SH-SY5Y (cell line): Measurements from ENCODE around the gene NGRN.

Experiments
- GATA2 ChIP-seq: IDR thresholded peaks from 2 replicates; pipeline ENCODE4 v1.6.1; 2011; ENCODE audit warnings: mild to moderate bottlenecking, low read depth, low read length
- GATA3 ChIP-seq: IDR thresholded peaks from 2 replicates; pipeline ENCODE4 v1.6.1; 2011; ENCODE audit warnings: low read depth, mild to moderate bottlenecking, low read length, moderate library complexity

The NGRN gene

DNA sequence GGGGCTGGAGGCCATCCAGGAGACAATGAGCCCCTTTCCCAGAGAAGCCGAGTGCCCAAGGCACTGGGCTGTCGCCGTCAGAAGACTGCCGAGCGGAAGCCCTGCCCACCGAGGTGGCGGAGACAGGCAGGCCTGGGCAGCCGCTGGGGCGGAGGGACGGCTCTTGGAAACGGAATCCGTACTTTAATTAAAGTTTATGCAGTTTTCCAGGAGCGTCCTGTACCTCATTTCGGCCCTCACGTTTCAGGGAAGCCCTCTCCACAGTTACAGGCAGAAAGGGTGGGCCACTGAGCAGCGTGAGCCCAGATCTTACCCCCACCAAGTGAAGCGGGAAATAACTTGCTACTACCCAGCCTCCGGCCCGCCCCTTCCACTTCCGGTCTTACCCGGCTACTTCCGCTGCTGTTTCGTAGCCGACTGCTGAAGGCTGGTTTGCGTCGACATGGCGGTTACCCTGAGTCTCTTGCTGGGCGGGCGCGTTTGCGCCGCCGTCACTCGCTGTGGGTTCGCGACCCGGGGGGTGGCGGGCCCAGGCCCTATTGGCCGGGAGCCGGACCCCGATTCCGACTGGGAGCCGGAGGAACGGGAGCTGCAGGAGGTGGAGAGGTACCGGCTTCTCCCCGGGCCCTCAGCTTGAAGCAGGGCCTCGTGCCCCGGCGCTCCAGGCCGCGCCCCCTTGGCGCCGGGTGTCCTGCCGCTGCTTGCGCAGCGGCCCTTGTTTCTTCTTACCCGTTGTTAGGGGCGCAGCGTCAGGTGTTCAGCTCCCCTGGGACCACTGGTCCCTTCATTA, at the start of gene NGRN:
NGRN (plus strand) TSS at position 402 of the 790 bp plus-strand sequence; CDS start at position 443, 41 bp downstream.
- no peak for TF ChIP-seq GATA2
- TF ChIP-seq GATA3 = no peak

DNA sequence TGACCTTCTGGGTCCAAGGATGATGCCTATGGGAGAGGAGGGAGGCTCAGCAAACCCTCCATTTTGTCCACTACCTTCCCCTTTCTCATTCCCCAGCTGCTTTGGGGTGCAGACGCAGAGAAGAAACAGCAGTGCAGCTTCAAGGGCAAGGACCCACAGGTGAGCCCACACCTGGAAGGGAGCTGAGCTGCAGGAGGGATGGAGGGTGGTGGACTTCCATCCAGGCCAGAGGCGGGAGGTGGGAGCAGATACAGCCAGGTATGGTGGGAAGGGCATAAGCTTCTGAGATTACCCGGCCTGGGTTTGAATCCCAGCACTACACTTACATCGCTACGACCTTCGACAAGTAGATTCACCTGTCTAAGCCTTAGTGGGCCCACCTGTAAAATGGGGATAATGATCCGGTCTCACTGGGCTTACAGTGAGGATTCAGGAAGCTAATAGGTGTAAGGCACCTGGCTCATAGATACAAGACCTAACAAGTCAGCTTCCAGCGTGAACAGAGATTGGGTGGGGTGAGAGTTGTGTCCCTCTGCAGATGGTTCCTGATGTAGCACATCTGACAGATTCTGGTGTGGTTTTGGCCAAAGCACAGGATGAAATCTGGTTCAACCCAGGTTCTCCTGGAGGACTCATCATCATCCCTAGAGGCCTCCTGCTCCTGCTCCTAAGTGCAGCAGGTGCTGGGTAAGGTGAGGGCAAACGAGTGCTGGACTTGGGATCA, 47.6 kb upstream of the NGRN start:
- TF ChIP-seq GATA3 (no peak), GATA2 (no peak)

DNA sequence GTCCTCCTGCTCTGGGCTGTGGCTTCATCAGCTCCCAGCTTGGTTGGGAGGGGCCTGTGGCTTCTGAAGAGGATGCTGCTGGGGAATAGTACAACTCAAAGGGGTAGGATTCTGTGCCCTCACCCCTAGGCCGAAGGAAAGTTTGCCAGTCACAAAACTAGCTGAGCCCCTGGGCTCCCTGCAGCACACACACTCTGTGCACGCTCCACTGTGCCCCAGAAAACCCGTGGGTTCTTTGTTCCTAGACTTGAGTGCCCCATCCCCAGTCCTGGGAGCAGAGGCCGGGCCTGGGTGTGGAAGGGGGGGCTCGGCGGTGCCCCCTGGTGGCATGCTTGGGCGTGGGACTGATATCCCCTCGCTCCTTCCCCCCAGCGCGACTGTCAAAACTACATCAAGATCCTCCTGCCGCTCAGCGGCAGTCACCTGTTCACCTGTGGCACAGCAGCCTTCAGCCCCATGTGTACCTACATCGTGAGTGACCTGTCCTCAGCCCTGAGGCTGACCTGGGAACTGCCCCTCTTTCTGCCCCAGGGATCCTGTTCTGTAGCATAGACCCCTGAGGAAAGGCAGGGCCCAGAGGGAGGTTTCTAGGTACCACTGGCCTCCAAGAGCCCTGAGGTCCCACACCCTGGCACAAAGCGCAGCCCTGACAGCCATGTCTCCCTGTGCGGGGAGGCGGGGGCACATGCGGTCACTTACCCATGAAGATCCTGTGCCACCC, 45.9 kb upstream of the NGRN start:
- no peak for TF ChIP-seq GATA2
- no peak for TF ChIP-seq GATA3

DNA sequence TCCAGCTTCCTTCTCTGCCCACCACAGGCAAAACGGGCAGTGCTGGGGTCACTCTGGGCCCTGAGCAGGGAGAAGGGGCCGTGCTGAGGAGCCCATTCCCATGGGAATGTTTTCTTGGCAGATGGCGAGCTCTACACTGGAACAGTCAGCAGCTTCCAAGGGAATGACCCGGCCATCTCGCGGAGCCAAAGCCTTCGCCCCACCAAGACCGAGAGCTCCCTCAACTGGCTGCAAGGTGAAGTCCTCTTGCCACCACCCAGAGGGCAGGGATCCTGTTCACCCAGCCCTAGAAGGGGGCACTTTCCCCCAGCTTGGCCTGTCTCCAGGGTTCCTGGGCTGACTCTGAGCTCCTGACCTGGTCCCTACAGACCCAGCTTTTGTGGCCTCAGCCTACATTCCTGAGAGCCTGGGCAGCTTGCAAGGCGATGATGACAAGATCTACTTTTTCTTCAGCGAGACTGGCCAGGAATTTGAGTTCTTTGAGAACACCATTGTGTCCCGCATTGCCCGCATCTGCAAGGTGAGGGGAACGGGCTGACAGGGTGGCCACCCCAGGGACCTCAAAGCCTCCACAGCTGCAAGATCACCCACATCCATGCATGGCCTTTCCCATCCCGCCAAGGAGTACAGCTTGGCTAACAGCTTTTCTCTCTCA, 44.1 kb upstream of the NGRN start:
- TF ChIP-seq GATA2 (no peak), GATA3 (no peak)

GRCh38 chr15:90222547-90222946, 42.9 kb upstream of the NGRN start:
- TF ChIP-seq GATA2 = no peak
- TF ChIP-seq GATA3 = no peak

GRCh38 chr15:90223441-90224165, 41.9 kb upstream of the NGRN start:
- TF ChIP-seq GATA2 = no peak
- no peak for TF ChIP-seq GATA3

DNA sequence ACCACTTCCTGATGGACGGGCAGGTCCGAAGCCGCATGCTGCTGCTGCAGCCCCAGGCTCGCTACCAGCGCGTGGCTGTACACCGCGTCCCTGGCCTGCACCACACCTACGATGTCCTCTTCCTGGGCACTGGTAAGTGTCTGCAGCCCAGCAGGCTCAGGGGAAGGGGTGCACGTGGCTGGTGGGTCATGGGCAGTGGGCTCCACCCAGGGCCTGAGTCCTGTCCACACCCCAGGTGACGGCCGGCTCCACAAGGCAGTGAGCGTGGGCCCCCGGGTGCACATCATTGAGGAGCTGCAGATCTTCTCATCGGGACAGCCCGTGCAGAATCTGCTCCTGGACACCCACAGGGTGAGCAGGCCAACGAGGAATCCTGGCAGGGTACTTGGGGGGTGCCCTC, 40.4 kb upstream of the NGRN start:
- TF ChIP-seq GATA3 (no peak), GATA2 (no peak)

DNA sequence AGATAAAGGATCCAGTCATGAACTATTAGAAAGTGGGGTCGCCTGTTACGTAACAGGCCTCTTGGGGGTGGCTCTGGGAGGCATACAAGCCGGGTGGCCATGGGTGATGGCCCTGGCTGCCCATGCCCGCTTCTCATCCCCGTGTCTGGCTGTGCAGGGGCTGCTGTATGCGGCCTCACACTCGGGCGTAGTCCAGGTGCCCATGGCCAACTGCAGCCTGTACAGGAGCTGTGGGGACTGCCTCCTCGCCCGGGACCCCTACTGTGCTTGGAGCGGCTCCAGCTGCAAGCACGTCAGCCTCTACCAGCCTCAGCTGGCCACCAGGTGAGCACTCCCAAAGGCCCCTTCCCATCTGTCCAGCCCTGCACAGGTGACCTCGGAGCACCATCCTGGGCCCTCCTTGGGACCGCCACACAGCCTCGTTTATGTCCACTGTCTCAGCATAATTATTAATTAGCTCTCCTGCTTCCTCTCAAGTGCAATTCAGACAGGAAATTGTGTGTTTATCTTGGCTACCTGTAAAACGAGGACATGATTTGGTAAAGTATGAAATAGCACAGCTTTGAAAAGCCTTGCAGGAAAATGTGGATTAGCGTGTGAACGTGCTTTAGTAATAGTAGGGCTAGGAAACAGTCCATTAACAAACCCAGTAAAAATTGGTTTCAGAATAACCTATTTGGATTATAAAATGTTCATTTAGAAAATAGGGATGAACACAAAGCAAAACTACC, 39.8 kb upstream of the NGRN start:
- TF ChIP-seq GATA2 (no peak), GATA3 (no peak)

GRCh38 chr15:90227336-90227735, 38.1 kb upstream of the NGRN start:
- TF ChIP-seq GATA3 = no peak
- no peak for TF ChIP-seq GATA2

GRCh38 chr15:90227816-90228772, 37.4 kb upstream of the NGRN start:
- TF ChIP-seq GATA2 = no peak
- TF ChIP-seq GATA3 = no peak

DNA sequence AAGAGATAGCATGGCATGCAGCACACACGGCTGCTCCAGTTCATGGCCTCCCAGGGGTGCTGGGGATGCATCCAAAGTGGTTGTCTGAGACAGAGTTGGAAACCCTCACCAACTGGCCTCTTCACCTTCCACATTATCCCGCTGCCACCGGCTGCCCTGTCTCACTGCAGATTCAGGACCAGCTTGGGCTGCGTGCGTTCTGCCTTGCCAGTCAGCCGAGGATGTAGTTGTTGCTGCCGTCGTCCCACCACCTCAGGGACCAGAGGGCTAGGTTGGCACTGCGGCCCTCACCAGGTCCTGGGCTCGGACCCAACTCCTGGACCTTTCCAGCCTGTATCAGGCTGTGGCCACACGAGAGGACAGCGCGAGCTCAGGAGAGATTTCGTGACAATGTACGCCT, 36.5 kb upstream of the NGRN start:
- TF ChIP-seq GATA3 = no peak
- TF ChIP-seq GATA2 = no peak

DNA sequence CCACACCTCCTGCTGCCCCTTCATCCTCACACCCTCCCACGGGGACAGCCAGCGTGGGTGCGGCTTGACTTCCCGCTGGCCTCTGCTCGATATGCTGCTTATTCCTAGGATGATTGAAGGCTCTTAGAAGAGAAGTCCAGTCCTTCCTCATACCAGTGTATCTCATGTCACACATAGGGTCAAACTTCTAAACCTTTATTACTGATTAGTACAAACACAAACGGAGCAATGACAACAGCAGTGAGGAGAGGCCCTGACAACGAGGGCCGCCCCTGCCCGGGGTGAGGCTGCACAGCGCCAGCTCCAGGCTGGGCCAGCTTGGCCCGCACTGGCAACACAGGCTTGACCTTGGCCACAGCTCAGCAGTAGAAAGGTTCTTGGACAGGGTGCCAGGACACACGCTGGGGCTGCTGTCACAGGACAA, 35.4 kb upstream of the NGRN start:
- no peak for TF ChIP-seq GATA2
